ENCODE data around the gene EML6. TPM values are rescaled to one million over a fixed set of nuclear protein-coding genes. Genes with fewer than 3 reads are reported as not detected.

Gene EML6
- total and polyA plus RNA-seq, 2 of the 13 experiments (the other 11 are each of a cell fraction or from before 2014, with no cell fraction given), result 17.2 to 32.4 TPM

GRCh38 chr2:54999182-54999581 is 275.7 kb downstream of the EML6 start (continued):
- TF ChIP-seq, protein P1, sequence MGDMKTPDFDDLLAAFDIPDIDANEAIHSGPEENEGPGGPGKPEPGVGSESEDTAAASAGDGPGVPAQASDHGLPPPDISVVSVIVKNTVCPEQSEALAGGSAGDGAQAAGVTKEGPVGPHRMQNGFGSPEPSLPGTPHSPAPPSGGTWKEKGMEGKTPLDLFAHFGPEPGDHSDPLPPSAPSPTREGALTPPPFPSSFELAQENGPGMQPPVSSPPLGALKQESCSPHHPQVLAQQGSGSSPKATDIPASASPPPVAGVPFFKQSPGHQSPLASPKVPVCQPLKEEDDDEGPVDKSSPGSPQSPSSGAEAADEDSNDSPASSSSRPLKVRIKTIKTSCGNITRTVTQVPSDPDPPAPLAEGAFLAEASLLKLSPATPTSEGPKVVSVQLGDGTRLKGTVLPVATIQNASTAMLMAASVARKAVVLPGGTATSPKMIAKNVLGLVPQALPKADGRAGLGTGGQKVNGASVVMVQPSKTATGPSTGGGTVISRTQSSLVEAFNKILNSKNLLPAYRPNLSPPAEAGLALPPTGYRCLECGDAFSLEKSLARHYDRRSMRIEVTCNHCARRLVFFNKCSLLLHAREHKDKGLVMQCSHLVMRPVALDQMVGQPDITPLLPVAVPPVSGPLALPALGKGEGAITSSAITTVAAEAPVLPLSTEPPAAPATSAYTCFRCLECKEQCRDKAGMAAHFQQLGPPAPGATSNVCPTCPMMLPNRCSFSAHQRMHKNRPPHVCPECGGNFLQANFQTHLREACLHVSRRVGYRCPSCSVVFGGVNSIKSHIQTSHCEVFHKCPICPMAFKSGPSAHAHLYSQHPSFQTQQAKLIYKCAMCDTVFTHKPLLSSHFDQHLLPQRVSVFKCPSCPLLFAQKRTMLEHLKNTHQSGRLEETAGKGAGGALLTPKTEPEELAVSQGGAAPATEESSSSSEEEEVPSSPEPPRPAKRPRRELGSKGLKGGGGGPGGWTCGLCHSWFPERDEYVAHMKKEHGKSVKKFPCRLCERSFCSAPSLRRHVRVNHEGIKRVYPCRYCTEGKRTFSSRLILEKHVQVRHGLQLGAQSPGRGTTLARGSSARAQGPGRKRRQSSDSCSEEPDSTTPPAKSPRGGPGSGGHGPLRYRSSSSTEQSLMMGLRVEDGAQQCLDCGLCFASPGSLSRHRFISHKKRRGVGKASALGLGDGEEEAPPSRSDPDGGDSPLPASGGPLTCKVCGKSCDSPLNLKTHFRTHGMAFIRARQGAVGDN (CRISPR knock-in tag; IDR thresholded peaks at IDR 0.05), result no peak
- TF ChIP-seq NBN (conservative IDR thresholded peaks at IDR 0.05) (no peak), ZNF562 (CRISPR knock-in tag; IDR thresholded peaks at IDR 0.05; ENCODE audit: borderline replicate concordance) (no peak), ZBTB38 (CRISPR knock-in tag; IDR thresholded peaks at IDR 0.05) (no peak)

DNA sequence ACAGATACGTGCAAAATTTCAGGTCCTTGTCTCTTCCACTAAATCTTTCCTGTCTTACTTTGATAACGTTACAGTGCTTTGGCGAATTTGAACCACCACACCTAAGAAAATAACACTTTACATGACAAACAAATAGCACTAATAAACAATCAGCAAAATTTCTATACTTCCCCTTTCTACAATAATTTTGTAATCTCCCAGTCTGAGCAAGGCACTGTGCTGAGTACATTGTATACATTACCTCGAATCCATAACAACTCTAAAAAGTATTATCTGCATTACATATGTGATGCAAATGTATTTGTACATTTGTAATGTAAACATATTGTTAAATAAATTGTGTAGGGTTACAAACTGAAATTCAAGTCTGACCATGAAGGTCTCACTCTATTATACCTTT is 276.9 kb downstream of the EML6 start:
- no TSS peak for BruUV-seq (replicated peaks)
- H3K27me3 ChIP-seq (ENCODE audit: control insufficient read depth in 1 of 2, insufficient read depth in 2 of 2, low read length in 2 of 2), result no peaks in the 10 kb centered on the region
- FAIRE-seq, result no peak
- H3K4me3 ChIP-seq (replicated peaks in 1 of 3; ENCODE audit: insufficient read depth in 1 of 3, low read depth in 2 of 3, low read length in 3 of 3), result no peak overlapping the region
- peaks cover 16% of the 10 kb centered on the region for H4K20me1 ChIP-seq (ENCODE audit: insufficient read depth, low read length)
- H3K4me1 ChIP-seq (ENCODE audit: insufficient read depth, low read length), result no peaks in the 10 kb centered on the region; the same call in 1 of the 2 replicates
- no peak overlapping the region for H3K9ac ChIP-seq (ENCODE audit: insufficient read depth, low read depth, low read length)
- 94% methylated on average over 4 of the region's 4 CpGs for WGBS (ENCODE audit: low lambda C conversion rate)
- POLR2A ChIA-PET, result no interaction called here
- CTCF ChIA-PET (ENCODE audit: low intra/inter-chr PET ratio, low total read pairs), result no interaction called here
- in situ Hi-C loops (cut with HindIII; ENCODE audit: extremely low pct_ligation_motif_present, low pct_unique_long_range_greater_than_20kb) (no loop called here), intact Hi-C loops (cut with micrococcal nuclease; ENCODE audit: unreplicated experiment) (no loop called here)
- H3K4me2 ChIP-seq (ENCODE audit: low read depth, low read length), result no peak overlapping the region
- no peaks in the 10 kb centered on the region for H3K36me3 ChIP-seq (replicated peaks in 1 of 2; ENCODE audit: control insufficient read depth in 1 of 2, insufficient read depth in 2 of 2, low read length in 2 of 2)
- ATAC-seq, result no peak
- H2AFZ ChIP-seq (ENCODE audit: low read length), result no peak overlapping the region
- peaks cover 97% of the 10 kb centered on the region for H3K79me2 ChIP-seq (ENCODE audit: insufficient read depth, low read length)
- no peaks in the 10 kb centered on the region for H3K9me3 ChIP-seq (ENCODE audit: low read length)
- DNase-seq (ENCODE audit: low spot score), result no peak
- no peak for TF ChIP-seq ZNF792 (CRISPR knock-in tag; IDR thresholded peaks at IDR 0.05)
- TF ChIP-seq CBX1 (IDR thresholded peaks at IDR 0.05; ENCODE audit: low read depth), result no peak
- TF ChIP-seq, protein P2, sequence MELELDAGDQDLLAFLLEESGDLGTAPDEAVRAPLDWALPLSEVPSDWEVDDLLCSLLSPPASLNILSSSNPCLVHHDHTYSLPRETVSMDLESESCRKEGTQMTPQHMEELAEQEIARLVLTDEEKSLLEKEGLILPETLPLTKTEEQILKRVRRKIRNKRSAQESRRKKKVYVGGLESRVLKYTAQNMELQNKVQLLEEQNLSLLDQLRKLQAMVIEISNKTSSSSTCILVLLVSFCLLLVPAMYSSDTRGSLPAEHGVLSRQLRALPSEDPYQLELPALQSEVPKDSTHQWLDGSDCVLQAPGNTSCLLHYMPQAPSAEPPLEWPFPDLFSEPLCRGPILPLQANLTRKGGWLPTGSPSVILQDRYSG (CRISPR knock-in tag; IDR thresholded peaks at IDR 0.05), result no peak
- TF ChIP-seq ZUFSP (CRISPR knock-in tag; IDR thresholded peaks at IDR 0.05; ENCODE audit: borderline replicate concordance), result no peak
- TF ChIP-seq ADNP (CRISPR knock-in tag; IDR thresholded peaks at IDR 0.05), result no peak
- no peak for TF ChIP-seq MAF1 (CRISPR knock-in tag; IDR thresholded peaks at IDR 0.05; ENCODE audit: borderline replicate concordance)
- TF ChIP-seq ARNT2 (CRISPR knock-in tag; IDR thresholded peaks at IDR 0.05; ENCODE audit: low read depth), result no peak
- TF ChIP-seq JARID2 (CRISPR knock-in tag; IDR thresholded peaks at IDR 0.05; ENCODE audit: insufficient replicate concordance), result no peak
- TF ChIP-seq LCORL (IDR thresholded peaks at IDR 0.05), result no peak
- no peak for TF ChIP-seq LCORL (CRISPR knock-in tag; IDR thresholded peaks at IDR 0.05)
- no peak for TF ChIP-seq ZNF724P (CRISPR knock-in tag; IDR thresholded peaks at IDR 0.05; ENCODE audit: borderline replicate concordance)
- TF ChIP-seq ZNF484 (CRISPR knock-in tag; IDR thresholded peaks at IDR 0.05; ENCODE audit: borderline replicate concordance, low read depth), result no peak
- no peak for TF ChIP-seq MNT (IDR thresholded peaks at IDR 0.05)
- TF ChIP-seq KLF9 (CRISPR knock-in tag; IDR thresholded peaks at IDR 0.05; ENCODE audit: low read depth), result no peak
- H3K27ac ChIP-seq (ENCODE audit: extremely low read length, insufficient read depth, low read length), result no peak overlapping the region
